ENCODE results near the gene SH2B2.

SH2B2 gene

GRCh38 chr7:102286237-102287110 is at the start of gene SH2B2:
SH2B2 (plus strand) TSS chr7:102286868; CDS start chr7:102300551, 13,683 bp downstream.
- peak; percentile 87 for DNase-seq (ENCODE audit: low spot score)

- no peak for DNase-seq (ENCODE audit: low spot score)
Observed at GRCh38 chr7:102239206-102239820, 47.4 kb upstream of the SH2B2 start.

GRCh38 chr7:102241431-102241830 is 45.2 kb upstream of the SH2B2 start:
- no peak for DNase-seq (ENCODE audit: low spot score)

- DNase-seq (ENCODE audit: low spot score) = no peak
Observed at GRCh38 chr7:102244601-102245000, 42.1 kb upstream of the SH2B2 start.

- no peak for DNase-seq (ENCODE audit: low spot score)
Observed at GRCh38 chr7:102248081-102248455, 38.6 kb upstream of the SH2B2 start.

- no peak for DNase-seq (ENCODE audit: low spot score)
Observed at GRCh38 chr7:102248456-102249395, 37.9 kb upstream of the SH2B2 start.

- no peak for DNase-seq (ENCODE audit: low spot score)
Observed at GRCh38 chr7:102251531-102252365, 34.9 kb upstream of the SH2B2 start.

- no peak for DNase-seq (ENCODE audit: low spot score)
Observed at GRCh38 chr7:102252366-102252982, 34.2 kb upstream of the SH2B2 start.

- DNase-seq (ENCODE audit: low spot score) = no peak
Observed at GRCh38 chr7:102253066-102253972, 33.3 kb upstream of the SH2B2 start.

- DNase-seq (ENCODE audit: low spot score) = no peak
Observed at GRCh38 chr7:102253973-102254370, 32.7 kb upstream of the SH2B2 start.

- DNase-seq (ENCODE audit: low spot score) = no peak
Observed at GRCh38 chr7:102254521-102254920, 32.1 kb upstream of the SH2B2 start.

- no peak for DNase-seq (ENCODE audit: low spot score)
Observed at GRCh38 chr7:102255501-102255900, 31.2 kb upstream of the SH2B2 start.

GRCh38 chr7:102255916-102256315 is 30.8 kb upstream of the SH2B2 start:
- no peak for DNase-seq (ENCODE audit: low spot score)

- DNase-seq (ENCODE audit: low spot score) = no peak
Observed at GRCh38 chr7:102258073-102258748, 28.5 kb upstream of the SH2B2 start.

- no peak for DNase-seq (ENCODE audit: low spot score)
Observed at GRCh38 chr7:102258749-102259107, 27.9 kb upstream of the SH2B2 start.

GRCh38 chr7:102260856-102261255 is 25.8 kb upstream of the SH2B2 start:
- DNase-seq (ENCODE audit: low spot score) = no peak

GRCh38 chr7:102261451-102261850 is 25.2 kb upstream of the SH2B2 start:
- no peak for DNase-seq (ENCODE audit: low spot score)

GRCh38 chr7:102262546-102262945 is 24.1 kb upstream of the SH2B2 start:
- DNase-seq (ENCODE audit: low spot score) = no peak

GRCh38 chr7:102264367-102264891 is 22.2 kb upstream of the SH2B2 start:
- DNase-seq (ENCODE audit: low spot score) = no peak

All from NAMALWA (cell line).